Left renal pelvis (tissue), 4 donors: ENCODE results near the gene SPOCK2. TPM values are rescaled to one million over a fixed set of nuclear protein-coding genes. Genes with fewer than 3 reads are reported as not detected.

Experiments used
- DNase-seq, 4 donors: peaks; one replicate each; pipeline ENCODE4 v3.0.0-alpha.2; 2013; ENCODE audit warnings: low read depth in 4 of 4, low spot score in 3 of 4
- polyA plus RNA-seq, 4 donors: library from polyadenylated mRNA; unstranded; fragments of 120-200 nt; gene quantifications; one replicate each; pipeline ENCODE4 v1.2.1, GENCODE V29; 2013; ENCODE audit not compliant: insufficient read length in 4 of 4

The SPOCK2 gene
- polyA plus RNA-seq, 4 donors = 27.1 to 157 (median 138) TPM

- DNase-seq = no peak
Measured at GRCh38 chr10:72014785-72015480, 73.4 kb downstream of the SPOCK2 start.

GRCh38 chr10:72014197-72014596 lies 74.2 kb downstream of the SPOCK2 start:
- DNase-seq = no peak

GRCh38 chr10:72013202-72013945 lies 75.0 kb downstream of the SPOCK2 start:
- DNase-seq = no peak

GRCh38 chr10:72012796-72013195 lies 75.6 kb downstream of the SPOCK2 start:
- no peak for DNase-seq

DNA sequence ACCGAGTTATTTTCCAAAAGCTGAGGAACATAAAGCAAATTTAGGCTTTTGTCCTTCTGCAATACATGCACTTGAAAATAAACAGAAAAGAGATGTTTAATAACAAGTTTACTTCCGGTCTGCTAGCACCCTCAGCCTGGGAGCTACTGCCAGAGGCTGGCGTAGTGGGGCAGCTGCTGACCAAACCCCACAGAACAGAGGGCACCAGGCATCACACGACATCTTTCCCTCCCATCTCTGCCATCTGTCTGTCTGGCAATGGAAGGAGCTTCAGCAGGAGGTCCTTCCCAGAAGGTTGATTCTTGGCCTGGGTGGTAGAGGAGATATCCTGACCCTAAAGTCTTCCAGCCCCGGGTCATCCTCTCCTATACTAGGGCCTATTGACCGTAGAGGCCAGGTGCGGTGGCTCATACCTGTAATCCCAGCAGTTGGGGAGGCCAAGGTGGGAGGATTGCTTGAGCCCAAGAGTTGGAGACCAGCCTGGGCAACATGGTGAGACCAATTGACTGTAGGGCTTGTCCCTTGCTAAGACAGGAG lies 76.3 kb downstream of the SPOCK2 start:
- no peak for DNase-seq

DNA sequence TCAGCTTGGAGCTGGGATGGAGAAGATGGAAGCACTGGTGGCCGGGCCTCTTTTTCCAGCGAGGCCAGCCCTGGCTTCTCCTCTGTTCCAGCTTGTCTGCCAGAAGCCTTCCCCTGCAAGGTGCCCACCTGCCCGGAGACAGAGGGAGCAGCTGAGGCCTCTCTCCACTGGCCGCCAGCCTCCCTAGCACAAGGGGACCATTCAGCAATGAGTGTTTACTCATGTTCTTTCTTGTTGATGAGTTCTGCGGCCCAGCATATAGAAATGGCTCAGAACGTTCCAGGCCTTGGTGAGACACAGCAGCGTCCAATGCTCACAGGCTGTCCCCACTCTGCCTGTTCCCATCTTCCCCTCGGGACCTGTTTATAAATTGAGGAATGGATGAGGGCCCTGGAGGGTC lies 76.9 kb downstream of the SPOCK2 start:
- DNase-seq = no peak

- DNase-seq = no peak
Measured at GRCh38 chr10:72011016-72011415, 77.3 kb downstream of the SPOCK2 start.

- no peak for DNase-seq
Measured at GRCh38 chr10:72010234-72010973, 77.9 kb downstream of the SPOCK2 start.

DNA sequence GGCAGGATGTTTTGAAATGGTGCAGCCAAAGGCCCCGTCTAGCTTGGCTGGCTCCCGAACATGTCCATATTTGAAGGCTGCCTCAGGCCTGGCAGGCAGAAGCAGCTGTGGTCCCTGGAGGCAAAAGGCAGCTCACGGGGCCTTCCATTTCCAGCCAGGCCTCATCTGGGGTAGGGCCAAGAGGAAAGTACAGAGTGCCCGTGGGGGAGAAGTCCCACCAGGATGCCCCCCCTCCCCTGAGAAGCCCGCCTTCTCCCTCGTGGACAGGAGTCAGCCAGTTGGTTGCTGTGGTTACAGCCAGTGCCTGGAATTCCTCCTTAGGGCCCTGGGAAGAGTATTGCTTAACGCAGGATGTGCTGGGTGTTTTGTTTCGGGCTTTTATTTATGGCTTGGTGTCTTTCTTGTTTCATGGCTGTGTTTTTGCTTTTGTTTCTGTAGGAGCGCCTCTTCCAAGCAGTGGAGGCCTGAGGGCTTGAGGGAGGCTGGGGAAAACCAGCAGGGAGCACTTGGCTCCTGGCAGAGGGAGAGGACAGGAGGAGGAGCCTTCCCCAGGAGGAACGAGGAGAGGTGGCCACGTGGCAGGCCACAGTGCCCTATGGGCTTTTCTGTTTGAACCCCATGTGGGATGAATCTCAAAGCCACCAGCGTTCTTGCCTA lies 78.8 kb downstream of the SPOCK2 start:
- peak; percentile 61 to 83 (median 73) for DNase-seq

- DNase-seq = no peak
Measured at GRCh38 chr10:72009051-72009424, 79.3 kb downstream of the SPOCK2 start.

Other genes with a start within 250 kb of the SPOCK2 start
- gene PSAP, start 237.3 kb downstream of the SPOCK2 start, polyA plus RNA-seq = 100 to 1,000 TPM; 769 to 971 (median 841) TPM
- gene CHST3, start 124.2 kb downstream of the SPOCK2 start, polyA plus RNA-seq = 10 to 100 TPM; 15.9 to 19.9 (median 18.7) TPM
- 100 to 1,000 TPM; 109 to 206 (median 194) TPM for gene ANAPC16, start 127.5 kb upstream of the SPOCK2 start, polyA plus RNA-seq
- gene ASCC1, start 127.7 kb upstream of the SPOCK2 start, polyA plus RNA-seq = 10 to 100 TPM; 32.9 to 49.9 (median 42.4) TPM
- gene DDIT4, start 185.4 kb upstream of the SPOCK2 start, polyA plus RNA-seq = 10 to 100 TPM; 35.6 to 68.8 (median 54.1) TPM